Neural crest cell (in vitro differentiated cells): ENCODE measurements around the gene TBRG4. TPM values are rescaled to one million over a fixed set of nuclear protein-coding genes. Genes with fewer than 3 reads are reported as not detected.
"Not testable (repeated sequence)": the region's sequence is repeated elsewhere in the genome, so short reads cannot be mapped to it uniquely, and the experiment has no call there.

Experiments
- DNase-seq: peaks from one replicate; pipeline ENCODE4 v3.0.0; 2021; ENCODE audit warnings: low read depth, mixed read lengths, low spot score
- H3K27ac Mint-ChIP-seq: one replicate; pipeline ENCODE4 v1.8.0; 2021; ENCODE audit warnings: mild to moderate bottlenecking, mixed read lengths; ENCODE audit not compliant: unreplicated experiment
- H3K27me3 Mint-ChIP-seq: 2 replicates; pipeline ENCODE4 v1.8.0; 2021; ENCODE audit warnings: low read depth, mild to moderate bottlenecking, mixed read lengths
- H3K36me3 Mint-ChIP-seq: 2 replicates; pipeline ENCODE4 v1.8.0; 2021; ENCODE audit warnings: low read depth, mild to moderate bottlenecking, mixed read lengths
- H3K4me1 Mint-ChIP-seq: 2 replicates; pipeline ENCODE4 v1.8.0; 2021; ENCODE audit warnings: mixed read lengths
- H3K4me3 Mint-ChIP-seq: one replicate; pipeline ENCODE4 v1.8.0; 2021; ENCODE audit warnings: mild to moderate bottlenecking, mixed read lengths
- H3K9me3 Mint-ChIP-seq: 2 replicates; pipeline ENCODE4 v1.8.0; 2021; ENCODE audit warnings: mixed read lengths
- total RNA-seq: library from RNA; stranded (reverse); gene quantifications from 2 replicates; pipeline ENCODE4 v1.2.1, GENCODE V29; 2021
- TF ChIP-seq, protein P1 (sequence below): fragments of 200-600 bp; sonication (generic); conservative IDR thresholded peaks from 2 replicates; pipeline ENCODE4 v1.5.0; 2021; ENCODE audit warnings: antibody characterized with exemption, mild to moderate bottlenecking

Gene TBRG4
- total RNA-seq, 1 donor from 2014 or later: 104 TPM

- peaks cover 21% of the 10 kb centered on the region for H3K4me1 Mint-ChIP-seq
- H3K4me3 Mint-ChIP-seq: peak within 1 kb of the TSS; percentile 42
- peaks cover 58% of the 10 kb centered on the region for H3K27me3 Mint-ChIP-seq
- H3K9me3 Mint-ChIP-seq: peaks cover 5% of the 10 kb centered on the region
- peaks cover 3% of the 10 kb centered on the region for H3K36me3 Mint-ChIP-seq
- TF ChIP-seq, protein P1, sequence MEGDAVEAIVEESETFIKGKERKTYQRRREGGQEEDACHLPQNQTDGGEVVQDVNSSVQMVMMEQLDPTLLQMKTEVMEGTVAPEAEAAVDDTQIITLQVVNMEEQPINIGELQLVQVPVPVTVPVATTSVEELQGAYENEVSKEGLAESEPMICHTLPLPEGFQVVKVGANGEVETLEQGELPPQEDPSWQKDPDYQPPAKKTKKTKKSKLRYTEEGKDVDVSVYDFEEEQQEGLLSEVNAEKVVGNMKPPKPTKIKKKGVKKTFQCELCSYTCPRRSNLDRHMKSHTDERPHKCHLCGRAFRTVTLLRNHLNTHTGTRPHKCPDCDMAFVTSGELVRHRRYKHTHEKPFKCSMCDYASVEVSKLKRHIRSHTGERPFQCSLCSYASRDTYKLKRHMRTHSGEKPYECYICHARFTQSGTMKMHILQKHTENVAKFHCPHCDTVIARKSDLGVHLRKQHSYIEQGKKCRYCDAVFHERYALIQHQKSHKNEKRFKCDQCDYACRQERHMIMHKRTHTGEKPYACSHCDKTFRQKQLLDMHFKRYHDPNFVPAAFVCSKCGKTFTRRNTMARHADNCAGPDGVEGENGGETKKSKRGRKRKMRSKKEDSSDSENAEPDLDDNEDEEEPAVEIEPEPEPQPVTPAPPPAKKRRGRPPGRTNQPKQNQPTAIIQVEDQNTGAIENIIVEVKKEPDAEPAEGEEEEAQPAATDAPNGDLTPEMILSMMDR: no peak
- DNase-seq: no peak
- H3K27ac Mint-ChIP-seq: no peak within 1 kb of the TSS
Measured at GRCh38 chr7:45157653-45158401, 46.3 kb upstream of the TBRG4 start, which contains the start of gene RAMP3. RAMP3 (plus strand) TSS chr7:45157791; CDS start chr7:45157829, 38 bp downstream.

GRCh38 chr7:45157286-45157652 is 45.8 kb upstream of the TBRG4 start:
- Mint-ChIP-seq H3K4me3 (no peak overlapping the region), H3K4me1 (peaks cover 21% of the 10 kb centered on the region)
- DNase-seq: no peak

GRCh38 chr7:45156516-45157272 is 45.2 kb upstream of the TBRG4 start:
- Mint-ChIP-seq H3K36me3 (peaks cover 3% of the 10 kb centered on the region), H3K9me3 (peaks cover 5% of the 10 kb centered on the region), H3K4me1 (peaks cover 21% of the 10 kb centered on the region), H3K4me3 (no peak overlapping the region), H3K27me3 (peaks cover 52% of the 10 kb centered on the region), H3K27ac (no peak overlapping the region)
- TF ChIP-seq, protein P1: no peak
- no peak for DNase-seq

More at GRCh38 chr7:45157286-45157652, 45.8 kb upstream of the TBRG4 start:
- Mint-ChIP-seq H3K36me3 (peaks cover 3% of the 10 kb centered on the region), H3K27ac (no peak overlapping the region), H3K27me3 (peaks cover 55% of the 10 kb centered on the region), H3K9me3 (peaks cover 5% of the 10 kb centered on the region)
- TF ChIP-seq, protein P1: no peak

GRCh38 chr7:45155941-45156340 is 44.4 kb upstream of the TBRG4 start:
- DNase-seq: no peak
- H3K27ac Mint-ChIP-seq: no peak overlapping the region
- H3K4me3 Mint-ChIP-seq: no peak overlapping the region
- TF ChIP-seq, protein P1: no peak
- H3K36me3 Mint-ChIP-seq: peaks cover 3% of the 10 kb centered on the region
- H3K9me3 Mint-ChIP-seq: peaks cover 5% of the 10 kb centered on the region
- peaks cover 16% of the 10 kb centered on the region for H3K4me1 Mint-ChIP-seq
- H3K27me3 Mint-ChIP-seq: peaks cover 48% of the 10 kb centered on the region

DNA sequence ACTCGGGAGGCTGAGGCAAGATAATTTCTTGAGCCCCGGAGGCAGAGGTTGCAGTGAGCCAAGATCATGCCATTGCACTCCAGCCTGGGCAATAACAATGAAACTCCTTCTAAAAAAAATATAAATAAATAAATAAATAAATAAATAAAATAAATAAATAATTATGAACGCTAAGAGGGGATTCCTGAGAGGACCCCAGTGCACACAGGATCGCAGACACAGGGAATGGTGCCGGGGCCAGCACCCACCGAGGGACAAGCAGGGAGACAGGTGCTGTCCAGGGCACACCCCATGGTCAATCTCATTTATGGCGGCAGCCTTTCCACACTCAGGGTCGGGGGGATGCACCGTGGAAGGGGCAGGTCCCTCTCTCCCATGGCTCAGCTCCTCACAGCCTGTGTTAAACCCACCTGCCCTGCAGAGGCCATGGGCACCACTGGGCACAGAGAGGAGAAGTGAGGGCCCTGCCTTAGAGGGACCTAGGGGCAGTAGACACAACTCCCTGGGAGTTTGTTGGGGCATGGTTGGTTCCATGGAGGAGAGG is 43.9 kb upstream of the TBRG4 start:
- TF ChIP-seq, protein P1: no peak
- Mint-ChIP-seq H3K27me3 (peaks cover 43% of the 10 kb centered on the region), H3K4me3 (no peak overlapping the region), H3K36me3 (peaks cover 3% of the 10 kb centered on the region), H3K27ac (no peak overlapping the region), H3K9me3 (peaks cover 5% of the 10 kb centered on the region), H3K4me1 (peaks cover 13% of the 10 kb centered on the region)
- DNase-seq: no peak

DNA sequence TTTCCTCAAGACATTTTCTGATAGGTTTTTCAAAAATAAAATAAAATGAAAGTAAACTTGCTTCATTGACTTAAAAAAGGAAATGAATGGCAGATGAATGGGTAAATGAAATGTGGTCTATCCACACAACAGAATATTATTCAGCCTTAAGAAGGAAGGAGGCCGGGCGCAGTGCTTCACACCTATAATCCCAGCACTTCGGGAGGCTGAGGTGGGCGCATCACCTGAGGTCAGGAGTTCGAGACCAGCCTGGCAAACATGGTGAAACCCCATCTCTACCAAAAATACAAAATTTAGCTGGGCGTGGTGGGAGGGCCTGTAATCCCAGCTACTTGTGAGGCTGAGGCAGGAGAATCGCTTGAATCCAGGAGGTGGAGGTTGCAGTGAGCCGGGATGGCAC is 42.4 kb upstream of the TBRG4 start:
- H3K27me3 Mint-ChIP-seq: peaks cover 37% of the 10 kb centered on the region
- H3K4me3 Mint-ChIP-seq, H3K9me3 Mint-ChIP-seq, H3K27ac Mint-ChIP-seq, DNase-seq, H3K36me3 Mint-ChIP-seq: not testable (repeated sequence)
- H3K4me1 Mint-ChIP-seq: peaks cover 15% of the 10 kb centered on the region
